ENCODE results near the gene SOCS3.

DNA sequence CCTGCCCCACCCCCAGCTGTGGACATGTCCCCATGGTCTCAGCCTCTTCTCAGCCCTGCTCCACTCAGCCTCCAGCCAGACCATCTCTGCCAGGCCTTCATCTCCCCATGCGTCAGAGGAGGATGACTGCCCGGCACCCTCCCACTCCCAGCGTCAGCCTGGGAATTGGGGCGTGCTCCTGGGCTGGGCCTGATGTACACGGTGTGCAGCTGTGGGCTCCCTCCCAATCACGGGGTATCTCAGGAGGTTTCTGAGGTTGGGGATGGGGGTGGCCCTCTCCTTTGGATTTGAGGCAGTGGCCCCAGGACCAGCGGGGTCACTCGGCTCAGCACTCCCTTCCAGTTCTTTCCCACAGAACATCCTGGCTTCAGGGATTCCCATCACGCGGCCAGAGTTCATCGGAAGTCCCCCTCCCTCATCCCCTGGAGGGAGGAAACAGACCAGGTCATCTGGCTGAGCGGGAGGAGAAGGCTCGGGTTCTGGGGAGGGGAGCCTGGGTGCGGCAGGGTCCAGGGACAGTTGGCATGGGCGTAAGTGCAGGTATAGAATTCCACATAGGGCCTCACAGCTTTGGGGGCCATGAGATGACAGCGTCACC, 36.9 kb downstream of the SOCS3 start:
- peak in 1 of 4 donors; percentile 58 for TF ChIP-seq POLR2AphosphoS5 (IDR thresholded peaks at IDR 0.05)
- peak in 1 of 4 donors; percentile 1 for TF ChIP-seq EP300 (IDR thresholded peaks at IDR 0.05)

All from sigmoid colon (tissue), 4 donors.